Osteoblast (primary cell): ENCODE measurements around the gene LYRM2. TPM values are rescaled to one million over a fixed set of nuclear protein-coding genes. Genes with fewer than 3 reads are reported as not detected.

ENCODE experiments used
- DNase-seq: peaks from one replicate; pipeline ENCODE4 v3.0.0; 2011; ENCODE audit warnings: low spot score, mixed read lengths; ENCODE audit not compliant: insufficient read length; ENCODE audit errors: missing footprints
- H2AFZ ChIP-seq: 2 replicates; pipeline ENCODE4 v1.6.0; 2011; ENCODE audit warnings: mild to moderate bottlenecking, low read length
- H3K27ac ChIP-seq: 2 replicates; pipeline ENCODE4 v1.5.1; 2011; ENCODE audit warnings: mild to moderate bottlenecking, low read depth, low read length, moderate library complexity
- H3K27me3 ChIP-seq: 2 replicates; pipeline ENCODE4 v1.6.0; 2012; ENCODE audit warnings: mild to moderate bottlenecking, control low read depth, inconsistent platforms, low read length, moderate library complexity; ENCODE audit not compliant: insufficient read depth
- H3K36me3 ChIP-seq: 2 replicates; pipeline ENCODE4 v1.5.1; 2011; ENCODE audit warnings: mild to moderate bottlenecking, low read length, control low read depth, moderate library complexity; ENCODE audit not compliant: insufficient read depth
- H3K4me1 ChIP-seq: 2 replicates; pipeline ENCODE4 v1.5.1; 2011; ENCODE audit warnings: mild to moderate bottlenecking, low read length, control low read depth, moderate library complexity; ENCODE audit not compliant: insufficient read depth
- H3K4me2 ChIP-seq: 2 replicates; pipeline ENCODE4 v1.6.0; 2011; ENCODE audit warnings: mild to moderate bottlenecking, low read length; ENCODE audit not compliant: insufficient read depth
- H3K4me3 ChIP-seq: fragments of 200-600 bp; sonication (generic); 3 replicates; pipeline ENCODE4 v1.5.1; 2012; ENCODE audit warnings: mild to moderate bottlenecking, low read length, inconsistent platforms; ENCODE audit not compliant: insufficient read depth
- H3K79me2 ChIP-seq: 2 replicates; pipeline ENCODE4 v1.6.0; 2012; ENCODE audit warnings: mild to moderate bottlenecking, low read length, control low read depth, inconsistent platforms; ENCODE audit not compliant: insufficient read depth
- H3K9me3 ChIP-seq: 2 replicates; pipeline ENCODE4 v1.5.1; 2011; ENCODE audit warnings: low read depth, low read length, control low read depth
- H4K20me1 ChIP-seq: 2 replicates; pipeline ENCODE4 v1.6.0; 2012; ENCODE audit warnings: mild to moderate bottlenecking, low read length, control low read depth; ENCODE audit not compliant: insufficient read depth
- CTCF ChIP-seq: IDR thresholded peaks from 2 replicates; pipeline ENCODE4 v1.5.1; 2011; ENCODE audit warnings: mild to moderate bottlenecking, low read depth, low read length, moderate library complexity; ENCODE audit errors: extremely low read depth
- total RNA-seq: library from RNA; depleted of rRNA; stranded (reverse); fragments of >200 nt; gene quantifications from 2 replicates; pipeline ENCODE4 v1.2.3, GENCODE V29; 2012

The LYRM2 gene
- total RNA-seq, 1 donor: 24.6 TPM

GRCh38 chr6:89554106-89554505 lies 84.4 kb downstream of the LYRM2 start:
- H2AFZ ChIP-seq: no peak overlapping the region
- no peaks in the 10 kb centered on the region for H3K36me3 ChIP-seq
- no peaks in the 10 kb centered on the region for H3K27me3 ChIP-seq
- H3K79me2 ChIP-seq: no peaks in the 10 kb centered on the region
- DNase-seq: no peak
- H3K4me3 ChIP-seq: no peak overlapping the region
- no peaks in the 10 kb centered on the region for H3K9me3 ChIP-seq
- no peaks in the 10 kb centered on the region for H3K4me1 ChIP-seq
- no peak for TF ChIP-seq CTCF
- no peaks in the 10 kb centered on the region for H4K20me1 ChIP-seq
- no peak overlapping the region for H3K27ac ChIP-seq
- no peak overlapping the region for H3K4me2 ChIP-seq

GRCh38 chr6:89553431-89553830 lies 85.1 kb downstream of the LYRM2 start:
- Histone ChIP-seq H2AFZ (no peak overlapping the region), H3K4me3 (no peak overlapping the region), H4K20me1 (no peaks in the 10 kb centered on the region), H3K4me2 (no peak overlapping the region), H3K4me1 (no peaks in the 10 kb centered on the region), H3K27me3 (no peaks in the 10 kb centered on the region), H3K36me3 (no peaks in the 10 kb centered on the region), H3K79me2 (no peaks in the 10 kb centered on the region), H3K27ac (no peak overlapping the region), H3K9me3 (no peaks in the 10 kb centered on the region)
- no peak for TF ChIP-seq CTCF
- no peak for DNase-seq

GRCh38 chr6:89547281-89547680 lies 91.3 kb downstream of the LYRM2 start:
- H3K27ac ChIP-seq: no peak overlapping the region
- no peaks in the 10 kb centered on the region for H3K4me1 ChIP-seq
- no peak for TF ChIP-seq CTCF
- H2AFZ ChIP-seq: no peak overlapping the region
- H3K36me3 ChIP-seq: no peaks in the 10 kb centered on the region
- H3K9me3 ChIP-seq: no peaks in the 10 kb centered on the region
- H3K27me3 ChIP-seq: no peaks in the 10 kb centered on the region
- DNase-seq: peak; percentile 65
- no peaks in the 10 kb centered on the region for H3K79me2 ChIP-seq
- no peak overlapping the region for H3K4me2 ChIP-seq
- no peaks in the 10 kb centered on the region for H4K20me1 ChIP-seq
- no peak overlapping the region for H3K4me3 ChIP-seq

GRCh38 chr6:89542866-89543265 lies 95.7 kb downstream of the LYRM2 start:
- Histone ChIP-seq H3K4me3 (no peak overlapping the region), H4K20me1 (no peaks in the 10 kb centered on the region), H3K27ac (no peak overlapping the region), H3K4me2 (no peak overlapping the region), H3K27me3 (no peaks in the 10 kb centered on the region), H2AFZ (no peak overlapping the region), H3K36me3 (no peaks in the 10 kb centered on the region), H3K4me1 (no peaks in the 10 kb centered on the region), H3K79me2 (no peaks in the 10 kb centered on the region), H3K9me3 (no peaks in the 10 kb centered on the region)
- no peak for DNase-seq
- TF ChIP-seq CTCF: no peak
